22Rv1 (cell line): Measurements from ENCODE around the gene CRYZL1.

ENCODE experiments used
- H3K27ac ChIP-seq: fragments of 450-650 bp; 2 replicates; pipeline ENCODE4 v1.5.1; 2017
- ZFX ChIP-seq: fragments of 450-650 bp; IDR thresholded peaks from 2 replicates; pipeline ENCODE4 v1.6.1; 2017; ENCODE audit warnings: antibody characterized with exemption, borderline replicate concordance
- TF ChIP-seq, protein P1 (sequence below): fragments of 450-650 bp; IDR thresholded peaks from 2 replicates; pipeline ENCODE4 v1.5.1; 2017; ENCODE audit warnings: mild to moderate bottlenecking

Gene CRYZL1

DNA sequence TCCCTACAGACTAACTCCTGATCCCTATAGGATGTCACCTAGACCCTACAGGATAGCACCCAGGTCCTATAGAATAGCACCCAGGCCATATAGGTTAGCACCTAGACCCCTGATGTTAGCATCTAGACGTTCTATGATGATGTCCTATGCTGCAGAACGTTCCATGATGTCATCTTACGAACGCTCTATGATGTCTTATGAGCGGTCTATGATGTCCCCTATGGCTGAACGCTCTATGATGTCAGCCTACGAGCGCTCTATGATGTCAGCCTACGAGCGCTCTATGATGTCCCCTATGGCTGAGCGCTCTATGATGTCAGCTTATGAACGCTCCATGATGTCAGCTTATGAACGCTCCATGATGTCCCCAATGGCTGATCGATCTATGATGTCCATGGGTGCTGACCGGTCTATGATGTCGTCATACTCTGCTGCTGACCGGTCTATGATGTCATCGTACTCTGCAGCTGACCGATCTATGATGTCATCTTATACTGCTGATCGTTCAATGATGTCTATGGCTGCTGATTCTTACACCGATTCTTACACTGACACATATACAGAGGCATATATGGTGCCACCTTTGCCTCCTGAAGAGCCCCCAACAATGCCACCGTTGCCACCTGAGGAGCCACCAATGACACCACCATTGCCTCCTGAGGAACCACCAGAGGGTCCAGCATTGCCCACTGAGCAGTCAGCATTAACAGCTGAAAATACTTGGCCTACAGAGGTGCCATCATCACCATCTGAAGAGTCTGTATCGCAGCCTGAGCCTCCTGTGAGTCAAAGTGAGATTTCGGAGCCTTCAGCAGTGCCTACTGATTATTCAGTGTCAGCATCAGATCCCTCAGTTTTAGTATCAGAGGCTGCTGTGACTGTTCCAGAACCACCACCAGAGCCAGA lies 89.2 kb downstream of the CRYZL1 start:
- no peak overlapping the region for H3K27ac ChIP-seq
- TF ChIP-seq, protein P1, sequence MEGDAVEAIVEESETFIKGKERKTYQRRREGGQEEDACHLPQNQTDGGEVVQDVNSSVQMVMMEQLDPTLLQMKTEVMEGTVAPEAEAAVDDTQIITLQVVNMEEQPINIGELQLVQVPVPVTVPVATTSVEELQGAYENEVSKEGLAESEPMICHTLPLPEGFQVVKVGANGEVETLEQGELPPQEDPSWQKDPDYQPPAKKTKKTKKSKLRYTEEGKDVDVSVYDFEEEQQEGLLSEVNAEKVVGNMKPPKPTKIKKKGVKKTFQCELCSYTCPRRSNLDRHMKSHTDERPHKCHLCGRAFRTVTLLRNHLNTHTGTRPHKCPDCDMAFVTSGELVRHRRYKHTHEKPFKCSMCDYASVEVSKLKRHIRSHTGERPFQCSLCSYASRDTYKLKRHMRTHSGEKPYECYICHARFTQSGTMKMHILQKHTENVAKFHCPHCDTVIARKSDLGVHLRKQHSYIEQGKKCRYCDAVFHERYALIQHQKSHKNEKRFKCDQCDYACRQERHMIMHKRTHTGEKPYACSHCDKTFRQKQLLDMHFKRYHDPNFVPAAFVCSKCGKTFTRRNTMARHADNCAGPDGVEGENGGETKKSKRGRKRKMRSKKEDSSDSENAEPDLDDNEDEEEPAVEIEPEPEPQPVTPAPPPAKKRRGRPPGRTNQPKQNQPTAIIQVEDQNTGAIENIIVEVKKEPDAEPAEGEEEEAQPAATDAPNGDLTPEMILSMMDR, result no peak
- no peak for TF ChIP-seq ZFX

DNA sequence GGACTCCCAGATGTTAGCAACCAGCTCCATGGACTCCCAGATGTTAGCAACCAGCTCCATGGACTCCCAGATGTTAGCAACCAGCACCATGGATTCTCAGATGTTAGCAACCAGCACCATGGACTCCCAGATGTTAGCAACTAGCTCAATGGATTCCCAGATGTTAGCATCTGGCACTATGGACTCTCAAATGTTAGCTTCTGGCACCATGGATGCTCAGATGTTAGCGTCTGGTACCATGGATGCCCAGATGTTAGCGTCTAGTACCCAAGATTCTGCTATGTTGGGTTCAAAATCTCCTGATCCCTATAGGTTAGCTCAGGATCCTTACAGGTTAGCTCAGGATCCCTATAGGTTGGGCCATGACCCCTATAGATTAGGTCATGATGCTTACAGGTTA lies 89.9 kb downstream of the CRYZL1 start:
- TF ChIP-seq, protein P1, result no peak
- no peak for TF ChIP-seq ZFX
- no peak overlapping the region for H3K27ac ChIP-seq

DNA sequence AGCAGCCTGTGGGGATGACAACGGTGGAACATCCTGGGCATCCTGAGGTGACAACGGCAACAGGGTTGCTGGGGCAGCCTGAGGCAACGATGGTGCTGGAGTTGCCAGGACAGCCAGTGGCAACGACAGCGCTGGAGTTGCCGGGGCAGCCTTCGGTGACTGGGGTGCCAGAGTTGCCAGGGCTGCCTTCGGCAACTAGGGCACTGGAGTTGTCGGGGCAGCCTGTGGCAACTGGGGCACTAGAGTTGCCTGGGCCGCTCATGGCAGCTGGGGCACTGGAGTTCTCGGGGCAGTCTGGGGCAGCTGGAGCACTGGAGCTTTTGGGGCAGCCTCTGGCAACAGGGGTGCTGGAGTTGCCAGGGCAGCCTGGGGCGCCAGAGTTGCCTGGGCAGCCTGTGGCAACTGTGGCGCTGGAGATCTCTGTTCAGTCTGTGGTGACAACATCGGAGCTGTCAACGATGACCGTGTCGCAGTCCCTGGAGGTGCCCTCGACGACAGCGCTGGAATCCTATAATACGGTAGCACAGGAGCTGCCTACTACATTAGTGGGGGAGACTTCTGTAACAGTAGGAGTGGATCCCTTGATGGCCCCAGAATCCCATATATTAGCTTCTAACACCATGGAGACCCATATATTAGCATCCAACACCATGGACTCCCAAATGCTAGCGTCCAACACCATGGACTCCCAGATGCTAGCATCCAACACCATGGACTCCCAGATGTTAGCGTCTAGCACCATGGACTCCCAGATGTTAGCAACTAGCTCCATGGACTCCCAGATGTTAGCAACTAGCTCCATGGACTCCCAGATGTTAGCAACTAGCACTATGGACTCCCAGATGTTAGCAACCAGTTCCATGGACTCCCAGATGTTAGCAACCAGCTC lies 90.5 kb downstream of the CRYZL1 start:
- no peak overlapping the region for H3K27ac ChIP-seq
- no peak for TF ChIP-seq ZFX
- TF ChIP-seq, protein P1, result no peak

DNA sequence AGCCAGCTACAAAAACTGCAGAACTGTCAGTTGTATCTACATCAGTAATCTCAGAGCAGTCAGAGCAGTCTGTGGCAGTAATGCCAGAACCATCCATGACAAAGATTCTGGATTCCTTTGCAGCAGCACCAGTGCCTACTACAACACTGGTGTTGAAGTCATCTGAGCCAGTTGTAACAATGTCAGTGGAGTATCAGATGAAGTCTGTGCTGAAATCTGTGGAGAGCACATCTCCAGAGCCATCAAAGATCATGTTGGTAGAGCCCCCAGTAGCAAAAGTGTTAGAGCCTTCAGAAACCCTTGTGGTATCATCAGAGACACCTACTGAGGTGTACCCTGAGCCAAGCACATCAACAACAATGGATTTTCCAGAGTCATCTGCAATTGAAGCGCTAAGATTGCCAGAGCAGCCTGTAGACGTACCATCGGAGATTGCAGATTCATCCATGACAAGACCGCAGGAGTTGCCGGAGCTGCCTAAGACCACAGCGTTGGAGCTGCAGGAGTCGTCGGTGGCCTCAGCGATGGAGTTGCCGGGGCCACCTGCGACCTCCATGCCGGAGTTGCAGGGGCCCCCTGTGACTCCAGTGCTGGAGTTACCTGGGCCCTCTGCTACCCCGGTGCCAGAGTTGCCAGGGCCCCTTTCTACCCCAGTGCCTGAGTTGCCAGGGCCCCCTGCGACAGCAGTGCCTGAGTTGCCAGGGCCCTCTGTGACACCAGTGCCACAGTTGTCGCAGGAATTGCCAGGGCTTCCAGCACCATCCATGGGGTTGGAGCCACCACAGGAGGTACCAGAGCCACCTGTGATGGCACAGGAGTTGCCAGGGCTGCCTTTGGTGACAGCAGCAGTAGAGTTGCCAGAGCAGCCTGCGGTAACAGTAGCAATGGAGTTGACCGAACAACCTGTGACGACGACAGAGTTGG lies 91.4 kb downstream of the CRYZL1 start:
- H3K27ac ChIP-seq, result no peak overlapping the region
- no peak for TF ChIP-seq ZFX
- TF ChIP-seq, protein P1, result no peak

DNA sequence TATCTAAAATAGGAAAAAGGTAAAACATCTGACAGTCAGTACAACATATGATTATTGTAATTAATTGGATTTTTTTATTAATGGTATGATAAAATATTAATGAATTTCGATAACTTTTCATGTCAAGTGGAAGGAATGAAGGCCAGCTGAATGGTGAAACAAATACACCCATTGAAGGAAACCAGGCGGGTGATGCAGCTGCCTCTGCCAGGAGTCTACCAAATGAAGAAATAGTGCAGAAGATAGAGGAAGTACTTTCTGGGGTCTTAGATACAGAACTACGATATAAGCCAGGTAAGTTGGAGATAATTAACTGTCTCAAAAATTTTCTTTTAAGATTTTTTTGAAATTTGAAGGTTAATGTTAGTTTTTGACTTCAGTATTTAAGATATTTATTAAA lies 95.5 kb downstream of the CRYZL1 start:
- TF ChIP-seq, protein P1, result no peak
- TF ChIP-seq ZFX, result no peak
- no peak overlapping the region for H3K27ac ChIP-seq

DNA sequence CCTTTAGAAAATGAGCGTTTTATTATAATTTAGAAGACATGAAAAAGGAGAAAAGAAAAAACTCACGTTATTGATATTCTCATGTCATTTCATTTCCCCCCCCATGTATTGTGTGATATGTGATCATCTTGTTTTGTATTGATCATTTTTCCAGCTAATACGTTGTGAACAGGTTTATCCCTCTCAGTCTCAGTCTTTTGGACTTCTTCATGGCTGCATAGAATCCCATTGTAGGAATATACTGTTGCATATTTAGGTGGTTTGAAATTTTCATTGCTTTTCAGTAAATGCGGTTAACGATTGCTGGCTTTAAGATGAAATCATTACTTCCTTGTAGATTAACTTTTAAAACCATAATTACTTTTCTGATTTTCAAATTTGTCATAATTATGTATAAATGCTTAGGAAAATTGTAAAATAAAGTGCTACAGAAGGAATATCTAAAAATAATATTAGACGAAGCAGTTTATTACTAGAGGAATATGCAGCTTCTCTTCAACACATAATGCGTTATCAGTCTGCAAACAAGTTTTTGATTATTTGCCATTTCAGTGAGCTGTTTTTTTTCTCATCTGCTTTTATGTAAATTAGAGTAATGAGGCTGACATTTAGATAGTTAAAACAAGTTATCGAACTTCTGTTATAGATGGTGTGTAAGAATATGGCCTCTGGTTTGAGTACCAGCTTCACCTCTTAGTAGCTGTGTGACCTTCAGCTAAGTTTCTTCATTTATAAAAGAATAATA lies 96.9 kb downstream of the CRYZL1 start:
- peak overlapping the region; percentile 99 for H3K27ac ChIP-seq
- TF ChIP-seq, protein P1, result no peak
- no peak for TF ChIP-seq ZFX
